KMS-11 (cell line): Measurements from ENCODE around the gene GP5.

Experiments used
- H2AFZ ChIP-seq: fragments of 200-600 bp; sonication (generic); 2 replicates; pipeline ENCODE4 v1.6.1; 2016; ENCODE audit warnings: antibody characterized with exemption, mixed run types, low read depth
- H3K27ac ChIP-seq: fragments of 200-600 bp; sonication (generic); 2 replicates; pipeline ENCODE4 v1.6.1; 2016; ENCODE audit warnings: mild to moderate bottlenecking, mixed run types
- H3K27me3 ChIP-seq: fragments of 200-600 bp; sonication (generic); 2 replicates; pipeline ENCODE4 v1.6.1; 2017; ENCODE audit warnings: mild to moderate bottlenecking, low read depth, mixed run types, moderate library complexity; ENCODE audit not compliant: insufficient read depth
- H3K36me3 ChIP-seq: fragments of 200-600 bp; sonication (generic); 2 replicates; pipeline ENCODE4 v1.6.1; 2017; ENCODE audit warnings: mild to moderate bottlenecking, mixed run types; ENCODE audit not compliant: insufficient read depth
- H3K4me1 ChIP-seq: fragments of 200-600 bp; sonication (generic); 2 replicates; pipeline ENCODE4 v1.6.1; 2016; ENCODE audit warnings: mild to moderate bottlenecking, low read depth, mixed run types; ENCODE audit not compliant: poor library complexity, severe bottlenecking
- H3K4me2 ChIP-seq: fragments of 200-600 bp; sonication (generic); 2 replicates; pipeline ENCODE4 v1.7.0; 2016; ENCODE audit warnings: mild to moderate bottlenecking, mixed run types
- H3K4me3 ChIP-seq: fragments of 200-600 bp; sonication (generic); IDR thresholded peaks from 2 replicates; pipeline ENCODE4 v1.6.1; 2017; ENCODE audit warnings: low read depth, low read length, mixed read lengths; ENCODE audit not compliant: insufficient read depth
- H3K79me2 ChIP-seq: fragments of 200-600 bp; sonication (generic); 2 replicates; pipeline ENCODE4 v1.6.1; 2016; ENCODE audit warnings: low read depth, mixed run types; ENCODE audit not compliant: insufficient read depth
- H3K9ac ChIP-seq: fragments of 200-600 bp; sonication (generic); 2 replicates; pipeline ENCODE4 v1.6.1; 2016; ENCODE audit warnings: mild to moderate bottlenecking, mixed run types
- H4K20me1 ChIP-seq: fragments of 200-600 bp; sonication (generic); 2 replicates; pipeline ENCODE4 v1.6.1; 2016; ENCODE audit warnings: mild to moderate bottlenecking, mixed run types; ENCODE audit not compliant: insufficient read depth
- CTCF ChIP-seq: fragments of 200-600 bp; sonication (generic); conservative IDR thresholded peaks from 2 replicates; pipeline ENCODE4 v1.6.1; 2017; ENCODE audit warnings: low read depth, mild to moderate bottlenecking, antibody characterized with exemption, low read length, moderate library complexity, mixed read lengths

Gene GP5

GRCh38 chr3:194399874-194400411 is 877 bp upstream of the GP5 start:
- no peak overlapping the region for H3K9ac ChIP-seq
- TF ChIP-seq CTCF: no peak
- no peak overlapping the region for H3K27ac ChIP-seq
- H3K4me1 ChIP-seq: peaks cover 7% of the 10 kb centered on the region
- H3K27me3 ChIP-seq: no peaks in the 10 kb centered on the region
- no peaks in the 10 kb centered on the region for H3K79me2 ChIP-seq
- no peaks in the 10 kb centered on the region for H4K20me1 ChIP-seq
- no peak overlapping the region for H3K4me2 ChIP-seq
- H3K4me3 ChIP-seq: no peak overlapping the region
- no peaks in the 10 kb centered on the region for H3K36me3 ChIP-seq
- H2AFZ ChIP-seq: no peak overlapping the region

GRCh38 chr3:194397757-194398312 is 1.2 kb downstream of the GP5 start:
- peak overlapping the region; percentile 35; the same call in 1 of the 2 replicates for H3K27ac ChIP-seq
- H2AFZ ChIP-seq: no peak overlapping the region
- H3K4me3 ChIP-seq: no peak overlapping the region
- peaks cover 4% of the 10 kb centered on the region for H3K4me1 ChIP-seq
- no peak overlapping the region for H3K4me2 ChIP-seq
- no peak overlapping the region for H3K9ac ChIP-seq
- no peaks in the 10 kb centered on the region for H3K36me3 ChIP-seq
- TF ChIP-seq CTCF: no peak
- no peaks in the 10 kb centered on the region for H3K27me3 ChIP-seq
- H3K79me2 ChIP-seq: no peaks in the 10 kb centered on the region
- no peaks in the 10 kb centered on the region for H4K20me1 ChIP-seq

GRCh38 chr3:194396859-194397756 is 2.0 kb downstream of the GP5 start:
- Histone ChIP-seq H3K79me2 (no peaks in the 10 kb centered on the region), H3K27me3 (no peaks in the 10 kb centered on the region), H3K36me3 (no peaks in the 10 kb centered on the region), H4K20me1 (no peaks in the 10 kb centered on the region), H2AFZ (no peak overlapping the region), H3K9ac (no peak overlapping the region), H3K4me2 (no peak overlapping the region), H3K4me1 (peaks cover 4% of the 10 kb centered on the region), H3K27ac (peak overlapping the region; percentile 35; the same call in 1 of the 2 replicates), H3K4me3 (no peak overlapping the region)
- no peak for TF ChIP-seq CTCF

GRCh38 chr3:194396539-194396858 is 2.6 kb downstream of the GP5 start:
- H3K4me2 ChIP-seq: no peak overlapping the region
- H2AFZ ChIP-seq: no peak overlapping the region
- no peaks in the 10 kb centered on the region for H3K36me3 ChIP-seq
- H4K20me1 ChIP-seq: no peaks in the 10 kb centered on the region
- TF ChIP-seq CTCF: no peak
- H3K79me2 ChIP-seq: no peaks in the 10 kb centered on the region
- H3K4me3 ChIP-seq: no peak overlapping the region
- no peak overlapping the region for H3K9ac ChIP-seq
- peaks cover 4% of the 10 kb centered on the region for H3K4me1 ChIP-seq
- H3K27me3 ChIP-seq: no peaks in the 10 kb centered on the region
- no peak overlapping the region; the same call in 1 of the 2 replicates for H3K27ac ChIP-seq
